Placental pericyte (primary cell): ENCODE data around the gene NRROS. TPM values are rescaled to one million over a fixed set of nuclear protein-coding genes. Genes with fewer than 3 reads are reported as not detected.

Experiments used
- small RNA-seq: library from RNA; depleted of rRNA; stranded (forward); fragments of <200 nt; gene quantifications from one replicate; pipeline ENCODE3, GENCODE V24; 2012; ENCODE audit warnings: low replicate concordance
- total RNA-seq: library from RNA; depleted of rRNA; stranded (reverse); fragments of >200 nt; gene quantifications from 2 replicates; pipeline ENCODE4 v1.2.3, GENCODE V29; 2012

Gene NRROS
- total RNA-seq: 1.3 and 2.0 TPM in 2 replicates

DNA sequence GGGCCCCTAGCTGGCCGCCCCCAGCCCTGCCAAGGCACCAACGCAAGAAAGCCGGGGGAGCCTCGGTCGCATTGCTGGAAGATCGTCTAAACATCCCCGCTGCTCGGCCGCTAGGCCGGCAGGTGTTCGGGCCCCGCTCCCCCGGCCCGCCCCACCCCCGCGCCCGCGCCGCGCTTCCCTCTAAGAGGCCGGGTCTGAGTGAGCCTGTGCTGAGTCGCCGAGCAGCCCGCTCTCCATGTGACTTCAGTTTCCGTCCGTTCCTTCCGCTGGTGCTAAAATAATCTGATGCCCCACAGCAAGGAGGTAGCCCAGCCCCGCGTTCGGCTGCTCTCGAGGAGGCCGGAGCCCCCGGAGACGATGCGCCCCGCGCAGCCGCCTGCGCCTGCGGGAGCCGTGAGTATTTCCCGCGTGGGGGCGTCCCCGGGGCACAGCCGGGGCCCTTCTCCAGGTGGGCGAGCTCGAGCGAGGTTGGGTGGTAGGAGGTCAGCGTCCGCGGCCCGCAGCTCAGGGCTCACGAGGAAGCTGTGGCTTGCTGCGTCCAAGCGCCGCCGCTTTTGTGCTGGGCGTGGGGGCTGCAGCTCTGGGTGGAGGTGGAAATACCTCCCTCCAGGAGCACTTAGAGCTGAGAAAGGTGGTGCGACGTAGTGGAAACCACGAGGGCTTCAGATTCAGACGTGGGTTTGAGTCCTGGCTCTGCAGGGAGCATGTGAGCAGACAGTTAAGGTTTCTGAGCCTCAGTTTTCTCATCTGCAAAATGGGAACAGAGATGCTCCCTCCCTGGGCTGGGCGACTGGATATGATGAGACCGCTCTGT is at the start of gene NRROS:
NRROS (plus strand) TSS at position 212 of the 814 bp plus-strand sequence. CDS start 14,846 bp downstream, outside the sequence.

Small RNA genes within 50 kb of the gene (small RNA-seq; reads per million reads assigned to genes)
- 0.10 reads per million for gene RNU6-646P

Other genes with a start within 250 kb of the NRROS start
- 14.9 and 19.6 TPM in 2 replicates for gene UBXN7, start 207.3 kb upstream of the NRROS start, total RNA-seq
- 26.1 and 26.9 TPM in 2 replicates for gene RNF168, start 135.9 kb upstream of the NRROS start, total RNA-seq
- gene SMCO1, start 124.3 kb upstream of the NRROS start, total RNA-seq: not detected in 2 replicates
- 5.0 and 8.4 TPM in 2 replicates for gene WDR53, start 71.1 kb upstream of the NRROS start, total RNA-seq
- 4.4 and 14.5 TPM in 2 replicates for gene FBXO45, start 71.0 kb upstream of the NRROS start, total RNA-seq
- gene CEP19, start 72.6 kb downstream of the NRROS start, total RNA-seq: 1.6 and 2.2 TPM in 2 replicates
- gene PIGX, start 72.7 kb downstream of the NRROS start, total RNA-seq: 15.5 and 20.0 TPM in 2 replicates
- gene PAK2, start 100.2 kb downstream of the NRROS start, total RNA-seq: 46.8 and 52.0 TPM in 2 replicates
- 46.6 and 70.4 TPM in 2 replicates for gene SENP5, start 228.2 kb downstream of the NRROS start, total RNA-seq